Suprapubic skin (tissue), 3 donors: ENCODE data around the gene TTC28.

Source experiments
- CTCF ChIP-seq, 2 donors: fragments of 200-600 bp in 1 of 2; fragments of 450-650 bp in 1 of 2; sonication (generic) in 1 of 2; IDR thresholded peaks; one replicate each; pipeline ENCODE4 v1.5.1; 2016 to 2019; ENCODE audit warnings: antibody characterized with exemption in 2 of 2, mild to moderate bottlenecking in 1 of 2, moderate library complexity in 1 of 2
- POLR2A ChIP-seq, 2 donors: fragments of 450-650 bp; IDR thresholded peaks; one replicate each; pipeline ENCODE4 v1.6.1; 2017; ENCODE audit warnings: antibody characterized with exemption in 2 of 2, mild to moderate bottlenecking in 2 of 2, moderate library complexity in 2 of 2

GRCh38 chr22:28466399-28466798 lies 213.2 kb downstream of the TTC28 start:
- TF ChIP-seq CTCF (IDR thresholded peaks at IDR 0.05), result no peak
- TF ChIP-seq POLR2A (IDR thresholded peaks at IDR 0.05), result no peak
